HepG2 (cell line): ENCODE measurements around the gene ZBTB7C. TPM values are rescaled to one million over a fixed set of nuclear protein-coding genes. Genes with fewer than 3 reads are reported as not detected.

Source experiments
- CERS6 ChIP-seq: sonication (generic); formaldehyde crosslinking; IDR thresholded peaks from 2 replicates; pipeline ENCODE4 v1.5.0; 2020; ENCODE audit warnings: missing genetic modification reagents
- EED ChIP-seq: sonication (generic); formaldehyde crosslinking; IDR thresholded peaks from 2 replicates; pipeline ENCODE4 v1.5.0; 2020; ENCODE audit warnings: mild to moderate bottlenecking, missing genetic modification reagents
- FOSL2 ChIP-seq: sonication (generic); formaldehyde crosslinking; IDR thresholded peaks from 2 replicates; pipeline ENCODE4 v1.4.0; 2020; ENCODE audit warnings: missing genetic modification reagents
- GMEB1 ChIP-seq: sonication (generic); formaldehyde crosslinking; IDR thresholded peaks from 2 replicates; pipeline ENCODE4 v1.5.1; 2020; ENCODE audit warnings: missing genetic modification reagents, mild to moderate bottlenecking, borderline replicate concordance
- HIC2 ChIP-seq: sonication (generic); formaldehyde crosslinking; IDR thresholded peaks from 2 replicates; pipeline ENCODE4 v1.9.0; 2022; ENCODE audit warnings: low read depth, missing genetic modification reagents
- HNF4A ChIP-seq: sonication (generic); formaldehyde crosslinking; IDR thresholded peaks from 2 replicates; pipeline ENCODE4 v1.4.0; 2020; ENCODE audit warnings: missing genetic modification reagents
- IKZF5 ChIP-seq: IDR thresholded peaks from 2 replicates; pipeline ENCODE4 v1.6.1; 2018; ENCODE audit warnings: missing genetic modification reagents, mild to moderate bottlenecking, missing compliant biosample characterization
- IRX3 ChIP-seq: sonication (generic); formaldehyde crosslinking; IDR thresholded peaks from 2 replicates; pipeline ENCODE4 v1.8.1; 2023; ENCODE audit warnings: mild to moderate bottlenecking, low read depth, missing genetic modification reagents, borderline replicate concordance
- MED1 ChIP-seq: sonication (generic); formaldehyde crosslinking; IDR thresholded peaks from 2 replicates; pipeline ENCODE4 v1.4.0; 2020; ENCODE audit warnings: missing genetic modification reagents
- MLLT10 ChIP-seq: sonication (generic); formaldehyde crosslinking; IDR thresholded peaks from 2 replicates; pipeline ENCODE4 v1.4.0; 2020; ENCODE audit warnings: missing genetic modification reagents
- MYC ChIP-seq: sonication (generic); formaldehyde crosslinking; IDR thresholded peaks from 2 replicates; pipeline ENCODE4 v1.9.0; 2021; ENCODE audit warnings: missing genetic modification reagents, borderline replicate concordance
- PHF21A ChIP-seq: sonication (generic); formaldehyde crosslinking; IDR thresholded peaks from 2 replicates; pipeline ENCODE4 v1.5.0; 2020; ENCODE audit warnings: mild to moderate bottlenecking, missing genetic modification reagents
- THRA ChIP-seq: sonication (generic); formaldehyde crosslinking; IDR thresholded peaks from 2 replicates; pipeline ENCODE4 v1.4.0; 2020; ENCODE audit warnings: missing genetic modification reagents, borderline replicate concordance
- UBTF ChIP-seq: sonication (generic); formaldehyde crosslinking; IDR thresholded peaks from 2 replicates; pipeline ENCODE4 v1.4.0; 2020; ENCODE audit warnings: mild to moderate bottlenecking, missing genetic modification reagents
- ZNF343 ChIP-seq: sonication (generic); formaldehyde crosslinking; IDR thresholded peaks from 2 replicates; pipeline ENCODE4 v1.4.0; 2020; ENCODE audit warnings: mild to moderate bottlenecking, missing genetic modification reagents
- ZNF580 ChIP-seq: IDR thresholded peaks from 2 replicates; pipeline ENCODE4 v1.6.1; 2016; ENCODE audit warnings: low read depth, borderline replicate concordance
- ZNF644 ChIP-seq: IDR thresholded peaks from 2 replicates; pipeline ENCODE4 v1.6.1; 2016; ENCODE audit warnings: low read depth
- ZNF746 ChIP-seq: sonication (generic); formaldehyde crosslinking; IDR thresholded peaks from 2 replicates; pipeline ENCODE4 v1.8.0; 2022; ENCODE audit warnings: mild to moderate bottlenecking, missing genetic modification reagents
- polyA plus RNA-seq, 8 experiments: library from polyadenylated mRNA; depleted of rRNA in 3 of 8; stranded (reverse) in 7 of 8; unstranded in 1 of 8; fragments of >200 nt; fragmentation: Illumina TruSeq in 4 of 8; extraction: Trizol in 4 of 8; gene quantifications; 2 replicates each; pipeline versions ENCODE4 v1.2.1 to v1.2.3, GENCODE V29; 2011 to 2016; ENCODE audit warnings: low read depth in 4 of 8, missing spikeins in 1 of 8, mixed read lengths in 1 of 8; ENCODE audit not compliant: insufficient read depth in 1 of 8
- total RNA-seq, 5 experiments: library from RNA; depleted of rRNA; stranded (reverse); fragments of >200 nt; fragmentation: Illumina TruSeq; extraction: Trizol; gene quantifications; 2 replicates each; pipeline ENCODE4 v1.2.3, GENCODE V29; 2016; ENCODE audit warnings: low read depth in 1 of 5

ZBTB7C gene
- total and polyA plus RNA-seq, 2 of the 13 experiments (the other 11 are each of a cell fraction or from before 2014, with no cell fraction given): 0.01 to 0.04 TPM

GRCh38 chr18:48153613-48154481 lies 255.3 kb downstream of the ZBTB7C start (continued):
- TF ChIP-seq PHF21A (CRISPR knock-in tag) (peak; percentile 65), CERS6 (no peak), MYC (CRISPR knock-in tag) (no peak), ZNF644 (peak; percentile 83), ZNF343 (CRISPR knock-in tag) (0 out of 2 replicates have a peak, but pooled peaks have one; percentile 47), MED1 (CRISPR knock-in tag) (peak; percentile 49; the same call in 1 of the 2 replicates), ZNF746 (CRISPR knock-in tag) (peak; percentile 54; the same call in 1 of the 2 replicates), GMEB1 (peak; percentile 39; the same call in 1 of the 2 replicates), THRA (CRISPR knock-in tag) (peak; percentile 52; the same call in 1 of the 2 replicates), IRX3 (no peak), HIC2 (peak; percentile 86), FOSL2 (CRISPR knock-in tag) (peak; percentile 37; the same call in 1 of the 2 replicates), EED (CRISPR knock-in tag) (peak; percentile 68; the same call in 1 of the 2 replicates), HNF4A (CRISPR knock-in tag) (peak; percentile 92), UBTF (peak; percentile 33; the same call in 1 of the 2 replicates), IKZF5 (CRISPR knock-in tag) (0 out of 2 replicates have a peak, but pooled peaks have one; percentile 62), ZNF580 (CRISPR knock-in tag) (no peak), MLLT10 (CRISPR knock-in tag) (no peak)
